IPS-18c (cell line): Measurements from ENCODE around the gene ANAPC2.
"Not testable (repeated sequence)": the region's sequence is repeated elsewhere in the genome, so short reads cannot be mapped to it uniquely, and the experiment has no call there.

Experiments
- H3K4me3 ChIP-seq: 2 replicates; pipeline ENCODE4 v1.7.0; 2013; ENCODE audit warnings: low read depth, mild to moderate bottlenecking, low read length, moderate library complexity; ENCODE audit not compliant: insufficient read depth
- H3K9me3 ChIP-seq: one replicate; pipeline ENCODE4 v1.6.1; 2013; ENCODE audit warnings: mild to moderate bottlenecking, low read length, moderate library complexity; ENCODE audit not compliant: control insufficient read depth, insufficient read depth

ANAPC2 gene

DNA sequence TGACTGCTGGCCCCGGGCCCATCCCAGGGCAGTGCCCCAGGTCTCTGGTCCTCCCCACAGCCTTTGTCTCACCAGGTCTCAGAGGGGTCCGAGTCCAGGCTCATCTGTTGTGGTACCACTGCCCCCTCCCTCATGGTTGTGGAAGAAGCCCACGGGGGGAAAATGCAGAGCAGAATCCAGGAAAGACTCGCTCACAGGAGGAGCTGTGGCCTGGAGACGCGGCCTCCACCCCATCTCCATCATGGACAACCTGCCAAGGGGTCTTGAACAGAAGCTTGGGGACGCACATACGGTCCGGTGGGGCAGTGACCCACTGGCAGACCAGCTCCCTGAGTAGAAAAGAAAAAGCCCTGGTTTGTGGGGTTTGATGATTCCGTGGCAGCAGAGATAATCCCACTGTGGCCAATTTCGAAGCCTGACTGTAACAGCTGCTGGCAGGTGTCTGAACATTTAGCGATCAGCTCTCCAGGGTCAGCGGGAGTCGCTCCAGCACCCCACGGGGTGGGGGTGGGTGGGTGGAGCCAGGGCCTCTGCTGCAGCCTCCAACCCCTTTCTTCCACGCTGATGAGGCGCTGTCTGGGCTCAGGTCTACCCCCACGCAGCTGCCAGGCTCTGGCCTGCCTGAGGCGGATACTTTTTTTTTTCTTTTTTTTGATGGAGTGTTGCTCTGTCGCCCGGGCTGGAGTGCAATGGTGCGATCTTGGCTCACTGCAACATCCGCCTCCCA is 51.3 kb downstream of the ANAPC2 start:
- Histone ChIP-seq H3K9me3 (peaks cover 5% of the 10 kb centered on the region), H3K4me3 (no peak overlapping the region)

DNA sequence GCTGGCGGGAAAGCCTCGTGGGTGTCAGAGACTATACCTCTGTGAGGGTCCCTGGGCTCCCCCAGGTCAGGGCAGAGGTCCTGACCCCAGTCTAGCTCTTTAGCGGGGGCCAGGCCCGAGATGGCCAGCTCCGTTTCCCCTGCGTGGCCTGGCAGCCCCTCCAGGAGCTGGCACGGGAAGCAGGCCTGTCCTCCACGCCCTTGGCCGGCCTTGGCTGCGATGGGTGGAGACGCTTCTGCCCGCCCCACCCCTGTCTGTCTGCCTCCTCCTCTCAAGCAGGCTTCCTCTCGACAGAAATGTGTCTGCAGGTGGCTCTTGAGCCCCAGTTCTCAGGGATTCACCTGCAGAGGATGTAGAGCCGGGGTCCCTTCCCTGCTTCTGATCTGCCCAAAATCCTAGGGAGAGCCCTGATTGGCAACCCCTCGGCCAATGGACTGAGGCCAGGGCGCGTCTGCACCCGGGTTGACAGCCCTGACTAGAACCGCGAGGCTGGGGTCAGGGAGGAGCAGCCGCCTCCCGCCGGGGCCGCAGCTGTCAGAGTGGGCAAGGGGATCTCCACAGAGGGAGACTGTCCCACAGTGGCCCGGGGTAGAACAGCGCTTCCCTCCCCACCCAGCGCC is 52.0 kb downstream of the ANAPC2 start:
- no peak overlapping the region for H3K4me3 ChIP-seq
- H3K9me3 ChIP-seq = peaks cover 5% of the 10 kb centered on the region

DNA sequence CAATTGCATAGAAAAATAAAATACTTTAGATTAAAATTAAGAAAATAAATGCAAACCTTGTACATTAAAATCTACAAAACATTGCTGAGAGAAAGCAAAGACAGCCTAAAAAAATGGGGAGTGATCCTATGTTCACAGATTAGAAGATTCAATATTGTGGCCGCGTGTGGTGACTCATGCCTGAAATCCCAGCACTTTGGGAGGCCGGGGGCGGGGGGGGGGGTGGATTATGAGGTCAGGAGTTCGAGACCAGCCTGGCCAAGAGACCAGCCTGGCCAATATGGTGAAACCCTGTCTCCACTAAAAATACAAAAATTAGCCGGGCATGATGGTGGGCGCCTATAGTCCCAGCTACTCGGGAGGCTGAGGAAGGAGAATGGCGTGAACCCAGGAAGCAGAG is 53.2 kb downstream of the ANAPC2 start:
- not testable (repeated sequence) for H3K4me3 ChIP-seq, H3K9me3 ChIP-seq

DNA sequence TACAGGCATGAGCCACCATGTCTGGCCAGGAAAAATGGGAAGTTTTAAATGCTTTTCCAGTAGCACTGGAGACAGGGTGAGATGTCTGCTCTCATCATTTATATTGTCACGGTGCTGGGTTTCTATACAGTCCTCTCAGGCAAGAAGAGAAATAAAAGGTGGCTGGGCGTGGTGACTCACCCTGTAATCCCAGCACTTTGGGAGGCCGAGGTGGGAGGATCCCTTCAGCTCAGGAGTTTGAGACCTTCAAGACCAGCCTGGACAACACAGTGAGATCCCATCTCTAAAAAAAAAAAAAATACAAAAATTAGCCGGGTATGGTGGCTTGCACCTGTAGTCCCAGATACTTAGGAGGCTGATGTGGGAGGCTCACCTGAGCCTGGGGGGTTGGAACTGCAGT is 54.2 kb downstream of the ANAPC2 start:
- no peak overlapping the region for H3K4me3 ChIP-seq
- H3K9me3 ChIP-seq = no peaks in the 10 kb centered on the region

DNA sequence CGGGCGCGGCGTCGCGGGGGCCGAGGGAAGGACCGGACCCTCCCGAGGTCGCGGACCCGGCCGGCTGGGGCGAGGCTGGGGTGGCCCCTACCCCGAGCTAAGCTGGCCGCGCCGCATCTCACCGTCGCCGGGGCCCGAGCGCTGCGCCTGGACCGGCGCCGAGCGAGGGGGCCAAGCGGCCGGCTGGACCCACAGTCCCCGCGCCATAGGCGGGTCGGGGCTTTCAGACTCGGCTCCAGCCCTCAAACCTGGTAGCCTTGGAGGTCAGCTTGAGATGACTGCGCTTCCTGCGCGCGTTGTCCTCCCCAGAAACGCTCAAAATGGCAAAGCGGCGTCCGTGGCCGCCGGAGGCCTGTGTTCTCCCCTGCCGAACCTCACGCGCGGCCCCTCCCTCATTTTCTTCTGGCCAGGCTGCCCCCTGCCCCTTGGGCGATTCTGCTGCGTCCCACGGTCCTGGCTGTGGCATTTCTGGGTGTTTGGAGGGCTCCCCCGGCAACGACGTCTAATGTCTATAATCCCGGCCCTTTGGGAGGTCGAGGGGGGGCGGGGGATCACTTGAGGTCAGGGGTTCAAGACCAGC is 58.1 kb downstream of the ANAPC2 start:
- H3K4me3 ChIP-seq = peak overlapping the region; percentile 68
- H3K9me3 ChIP-seq = no peaks in the 10 kb centered on the region

DNA sequence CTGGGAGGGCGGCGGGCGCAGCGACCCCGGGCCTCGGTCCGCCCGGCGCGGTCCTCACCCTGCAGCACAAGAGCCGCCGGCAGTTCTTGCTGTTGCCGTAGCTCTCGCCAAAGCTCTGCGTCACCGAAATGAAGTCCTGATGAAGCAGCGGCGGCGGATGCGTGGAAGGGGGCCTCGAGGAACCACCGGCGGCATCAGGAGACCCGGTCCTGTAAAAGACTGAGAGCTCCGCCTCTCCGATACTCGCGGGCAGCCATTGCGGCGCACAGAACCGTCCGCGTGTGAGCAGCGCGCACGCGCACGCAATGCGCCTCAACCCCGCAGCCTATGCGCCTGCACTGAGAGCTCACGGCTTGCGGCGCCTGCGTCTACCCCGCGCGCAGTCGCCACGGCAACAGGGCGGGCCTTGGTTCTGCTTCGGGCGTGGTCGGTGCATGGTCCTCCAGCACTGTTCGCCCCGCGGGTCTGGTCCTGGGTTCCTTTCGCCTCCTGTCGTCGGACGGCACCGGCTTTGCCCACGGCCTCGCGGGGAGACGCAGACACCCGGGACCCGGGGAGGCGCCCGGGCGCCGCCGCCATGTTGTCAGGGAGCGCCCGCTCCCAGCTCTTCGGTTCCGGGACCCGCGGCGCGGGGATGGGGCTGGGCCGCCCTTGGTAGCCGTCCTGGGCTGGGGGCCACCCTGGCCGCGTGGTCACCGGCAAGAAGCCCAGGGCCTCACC is 58.7 kb downstream of the ANAPC2 start:
- peak overlapping the region; percentile 68 for H3K4me3 ChIP-seq

DNA sequence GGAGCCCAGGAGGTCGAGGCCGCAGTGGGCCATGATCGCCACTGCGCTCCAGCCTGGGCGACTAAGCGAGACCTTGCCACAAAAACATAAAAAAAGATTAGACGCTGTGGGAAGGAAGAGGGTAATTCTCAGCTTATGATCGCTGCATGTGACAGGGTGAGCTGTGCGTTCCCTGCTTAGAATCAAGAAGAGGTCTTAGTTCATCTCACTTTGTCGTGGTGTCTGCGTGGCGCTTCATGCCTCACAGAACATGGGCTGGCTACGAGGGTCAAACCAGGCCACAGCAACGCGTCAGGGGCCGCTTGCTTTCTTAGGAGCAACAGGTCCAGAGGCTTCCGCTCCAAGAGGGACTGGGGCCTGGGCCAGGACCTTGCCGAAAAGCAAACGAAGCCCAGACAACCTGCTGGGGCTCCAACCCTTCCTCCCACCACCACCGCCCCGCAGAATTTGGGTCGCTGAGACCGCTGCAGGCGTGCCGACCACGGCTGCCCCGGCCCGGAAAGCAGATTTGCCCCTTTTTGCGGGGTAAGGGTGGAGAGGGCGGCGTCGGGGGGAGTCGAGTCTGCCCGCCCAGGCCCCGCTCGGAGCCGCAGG is 59.4 kb downstream of the ANAPC2 start:
- H3K9me3 ChIP-seq = no peaks in the 10 kb centered on the region
- peak overlapping the region; percentile 68 for H3K4me3 ChIP-seq

More for the DNA sequence above, 58.7 kb downstream of the ANAPC2 start:
- H3K9me3 ChIP-seq = no peaks in the 10 kb centered on the region

DNA sequence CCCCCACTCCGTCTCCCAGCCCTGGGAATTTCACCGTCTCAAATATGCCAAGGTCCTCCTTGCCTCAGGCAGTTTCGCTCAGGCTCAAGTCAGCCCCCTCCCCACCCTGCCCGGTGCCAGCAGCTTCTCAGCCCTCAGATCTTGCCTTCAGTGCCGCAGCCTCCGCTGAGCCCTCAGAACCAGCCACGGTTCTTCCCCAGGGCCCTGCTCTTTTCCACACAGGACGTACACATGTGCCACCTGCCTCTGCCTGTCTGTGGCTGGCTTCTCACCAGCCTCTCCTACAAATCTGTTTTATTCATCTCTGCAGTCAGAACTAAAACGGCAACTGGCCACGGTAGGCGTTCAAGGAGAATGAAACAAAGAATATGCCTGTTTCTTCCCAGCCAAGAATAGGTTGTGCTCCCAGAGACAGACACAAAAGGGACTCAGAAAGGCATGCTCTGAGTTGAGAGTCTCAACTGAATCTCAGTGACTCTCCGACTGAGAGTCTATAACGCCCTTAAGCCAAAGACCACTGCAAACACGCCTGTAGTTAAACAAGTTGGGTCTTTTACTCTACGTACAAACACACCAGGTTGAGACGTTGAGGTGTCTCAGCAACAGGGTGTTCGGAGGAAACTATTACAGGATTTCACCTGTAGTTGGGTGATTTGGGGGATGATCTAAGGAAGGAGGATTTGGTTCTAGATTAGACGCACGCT is 60.0 kb downstream of the ANAPC2 start:
- Histone ChIP-seq H3K9me3 (no peaks in the 10 kb centered on the region), H3K4me3 (peak overlapping the region; percentile 68)

DNA sequence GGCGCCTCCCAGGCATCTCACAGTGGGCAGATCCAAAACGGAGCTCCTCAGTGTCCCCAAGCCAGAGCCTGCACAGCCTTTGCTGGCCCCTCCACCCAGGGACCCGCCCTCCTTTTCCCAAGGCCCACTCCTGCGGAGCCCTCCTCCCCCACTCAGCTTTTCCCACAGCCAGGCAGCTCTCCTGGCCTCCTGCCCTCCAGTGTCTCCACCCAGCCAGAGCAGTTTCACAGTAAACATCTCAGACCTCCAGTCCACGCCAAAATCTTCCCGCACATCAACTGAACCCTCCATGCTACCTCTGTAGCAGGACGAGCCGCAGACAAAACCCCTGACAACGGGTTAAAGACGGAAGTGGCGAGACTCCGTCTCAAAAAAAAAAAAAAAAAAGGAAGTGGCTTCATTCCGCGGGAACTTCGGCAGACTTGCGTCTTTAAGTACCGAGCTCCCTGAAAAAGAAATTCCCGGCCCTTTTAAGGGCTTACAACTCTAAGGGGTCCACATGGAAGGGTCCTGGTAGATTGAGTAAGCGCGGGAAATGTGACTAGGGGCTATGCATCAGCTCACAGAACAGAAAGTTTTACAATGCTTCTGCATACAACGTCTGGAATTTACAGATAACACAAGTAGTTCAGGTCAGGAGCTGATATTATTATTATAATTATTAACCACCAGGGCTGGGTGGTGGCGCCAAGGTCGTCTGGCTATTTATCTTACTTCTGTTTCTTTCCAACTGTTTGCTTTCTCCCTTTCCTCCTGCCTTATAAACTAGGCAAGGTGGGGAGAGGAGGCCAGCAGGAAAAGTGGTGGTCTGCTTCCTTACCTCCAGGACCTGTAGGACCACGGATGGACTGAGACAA is 60.8 kb downstream of the ANAPC2 start:
- H3K9me3 ChIP-seq = no peaks in the 10 kb centered on the region
- H3K4me3 ChIP-seq = no peak overlapping the region

DNA sequence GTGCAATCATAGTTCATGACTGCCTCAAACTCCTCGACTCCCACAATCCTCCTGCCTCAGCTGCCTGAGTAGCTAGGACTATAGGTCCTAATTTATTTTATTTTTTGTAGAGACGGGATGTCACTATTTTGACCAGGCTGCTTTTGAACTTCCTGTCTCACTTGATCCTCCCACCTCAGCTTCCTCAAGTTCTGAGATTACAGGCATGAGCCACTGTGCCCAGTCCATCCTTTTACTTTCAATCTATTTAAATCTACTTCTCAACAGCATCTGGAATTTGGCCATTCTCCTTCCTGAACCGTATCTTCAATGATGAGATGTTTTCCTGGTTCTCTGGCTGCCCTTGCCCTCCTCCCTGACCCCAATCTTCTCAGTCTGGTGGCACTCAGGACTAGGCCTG is 61.6 kb downstream of the ANAPC2 start:
- no peaks in the 10 kb centered on the region for H3K9me3 ChIP-seq
- H3K4me3 ChIP-seq = no peak overlapping the region
